Trophoblast cell (in vitro differentiated cells and primary cell): ENCODE data around the gene REN.

Source experiments
- DNase-seq, 2 donors: peaks; one replicate each; pipeline ENCODE4 v3.0.0-alpha.2; 2016
- H2AFZ ChIP-seq: 2 replicates; pipeline ENCODE4 v1.6.1; 2013; ENCODE audit warnings: low read length, moderate library complexity, mild to moderate bottlenecking; ENCODE audit not compliant: insufficient read depth, poor library complexity
- H2AK5ac ChIP-seq: 2 replicates; pipeline ENCODE4 v1.6.1; 2013; ENCODE audit warnings: mild to moderate bottlenecking, low read length
- H2BK120ac ChIP-seq: 2 replicates; pipeline ENCODE4 v1.6.1; 2013; ENCODE audit warnings: low read length, mild to moderate bottlenecking, moderate library complexity; ENCODE audit not compliant: insufficient read depth, poor library complexity
- H2BK12ac ChIP-seq: 2 replicates; pipeline ENCODE4 v1.6.1; 2013; ENCODE audit warnings: mild to moderate bottlenecking, low read length, moderate library complexity
- H2BK5ac ChIP-seq: 2 replicates; pipeline ENCODE4 v1.6.1; 2013; ENCODE audit warnings: low read length, low read depth, moderate library complexity, mild to moderate bottlenecking; ENCODE audit not compliant: poor library complexity
- H3K14ac ChIP-seq: 2 replicates; pipeline ENCODE4 v1.6.1; 2013; ENCODE audit warnings: mild to moderate bottlenecking, low read length
- H3K18ac ChIP-seq: 2 replicates; pipeline ENCODE4 v1.6.1; 2013; ENCODE audit warnings: mild to moderate bottlenecking, low read length
- H3K23ac ChIP-seq: 2 replicates; pipeline ENCODE4 v1.6.1; 2013; ENCODE audit warnings: low read length
- H3K27ac ChIP-seq: 2 replicates; pipeline ENCODE4 v1.5.1; 2013; ENCODE audit warnings: low read depth, mild to moderate bottlenecking, inconsistent platforms, low read length, moderate library complexity
- H3K27me3 ChIP-seq: 2 replicates; pipeline ENCODE4 v1.6.1; 2013; ENCODE audit warnings: inconsistent platforms, mild to moderate bottlenecking, low read length, moderate library complexity; ENCODE audit not compliant: insufficient read depth
- H3K36me3 ChIP-seq, 2 experiments: 1 replicate in 1 of 2; 2 replicates in 1 of 2; pipeline ENCODE4 v1.6.1; 2013; ENCODE audit warnings: low read length in 2 of 2, mild to moderate bottlenecking in 2 of 2, moderate library complexity in 1 of 2; ENCODE audit not compliant: insufficient read depth in 2 of 2, control insufficient read depth in 1 of 2
- H3K4ac ChIP-seq: 2 replicates; pipeline ENCODE4 v1.6.1; 2013; ENCODE audit warnings: low read depth, mild to moderate bottlenecking, low read length, moderate library complexity
- H3K4me1 ChIP-seq, 2 experiments: 1 replicate in 1 of 2; 2 replicates in 1 of 2; pipeline ENCODE4 v1.6.1; 2013; ENCODE audit warnings: low read length in 2 of 2, mild to moderate bottlenecking in 2 of 2, moderate library complexity in 1 of 2; ENCODE audit not compliant: insufficient read depth in 2 of 2, control insufficient read depth in 1 of 2
- H3K4me2 ChIP-seq: 2 replicates; pipeline ENCODE4 v1.6.1; 2013; ENCODE audit warnings: inconsistent platforms, mild to moderate bottlenecking, low read length, moderate library complexity
- H3K4me3 ChIP-seq: 2 replicates; pipeline ENCODE4 v1.5.1; 2013; ENCODE audit warnings: mild to moderate bottlenecking, low read depth, low read length, inconsistent platforms
- H3K79me1 ChIP-seq: one replicate; pipeline ENCODE4 v1.6.1; 2013; ENCODE audit warnings: low read length
- H3K79me2 ChIP-seq: 2 replicates; pipeline ENCODE4 v1.6.1; 2013; ENCODE audit warnings: low read length, mild to moderate bottlenecking; ENCODE audit not compliant: control insufficient read depth, insufficient read depth, poor library complexity
- H3K9ac ChIP-seq: 2 replicates; pipeline ENCODE4 v1.6.1; 2013; ENCODE audit warnings: mild to moderate bottlenecking, low read length
- H3K9me3 ChIP-seq: 2 replicates; pipeline ENCODE4 v1.6.1; 2013; ENCODE audit warnings: low read depth, mild to moderate bottlenecking, control low read depth, inconsistent platforms, low read length; ENCODE audit not compliant: insufficient read depth
- H4K12ac ChIP-seq: 2 replicates; pipeline ENCODE4 v1.6.1; 2013; ENCODE audit warnings: low read depth, mild to moderate bottlenecking, low read length, moderate library complexity
- H4K8ac ChIP-seq: 2 replicates; pipeline ENCODE4 v1.6.1; 2013; ENCODE audit warnings: low read depth, mild to moderate bottlenecking, low read length, moderate library complexity
- H4K91ac ChIP-seq: one replicate; pipeline ENCODE4 v1.6.1; 2013; ENCODE audit warnings: low read depth, mild to moderate bottlenecking, low read length, moderate library complexity
- WGBS: extraction: QIAGEN DNeasy Blood & Tissue Kit; methylation state at CpG from one replicate; pipeline ENCODE4 v1.1.7; 2013; ENCODE audit warnings: missing lambda C conversion rate; ENCODE audit not compliant: insufficient read length, insufficient coverage; ENCODE audit errors: extremely low coverage; 5-methylcytosine and 5-hydroxymethylcytosine counted together

The REN gene

GRCh38 chr1:204194080-204194479, 27.9 kb upstream of the REN start:
- Histone ChIP-seq H4K91ac (no peak overlapping the region), H3K27me3 (peaks cover 5% of the 10 kb centered on the region)
- WGBS = no CpG with 5 or more reads among the region's 2 CpGs

GRCh38 chr1:204192589-204193352, 26.6 kb upstream of the REN start:
- Histone ChIP-seq H3K27ac (no peak overlapping the region), H3K27me3 (peaks cover 5% of the 10 kb centered on the region), H3K79me1 (peaks cover 5% of the 10 kb centered on the region), H2AK5ac (no peak overlapping the region), H3K14ac (no peak overlapping the region), H2AFZ (no peak overlapping the region), H3K4ac (no peak overlapping the region), H3K9ac (no peak overlapping the region), H3K18ac (no peak overlapping the region), H4K12ac (no peak overlapping the region), H3K4me3 (no peak overlapping the region), H4K8ac (no peak overlapping the region), H2BK120ac (no peak overlapping the region), H2BK12ac (no peak overlapping the region), H3K9me3 (peaks cover 5% of the 10 kb centered on the region), H3K4me1 (peaks cover 9 to 12% of the 10 kb centered on the region in 2 experiments), H3K36me3 (no peaks in the 10 kb centered on the region), H3K79me2 (no peaks in the 10 kb centered on the region), H4K91ac (no peak overlapping the region), H3K4me2 (no peak overlapping the region), H2BK5ac (no peak overlapping the region), H3K23ac (no peak overlapping the region)
- no peak for DNase-seq
- no CpG with 5 or more reads among the region's 3 CpGs for WGBS

More at GRCh38 chr1:204194080-204194479, 27.9 kb upstream of the REN start:
- Histone ChIP-seq H3K4me1 (peaks cover 18 to 23% of the 10 kb centered on the region in 2 experiments), H3K79me2 (peaks cover 1% of the 10 kb centered on the region), H2AK5ac (no peak overlapping the region), H3K79me1 (peaks cover 13% of the 10 kb centered on the region), H3K4me3 (no peak overlapping the region), H3K9me3 (peaks cover 5% of the 10 kb centered on the region), H2BK12ac (no peak overlapping the region), H3K4ac (no peak overlapping the region), H3K9ac (no peak overlapping the region), H3K23ac (no peak overlapping the region), H2BK120ac (no peak overlapping the region), H3K4me2 (no peak overlapping the region), H4K12ac (no peak overlapping the region), H3K27ac (no peak overlapping the region), H2BK5ac (no peak overlapping the region), H2AFZ (no peak overlapping the region), H4K8ac (no peak overlapping the region), H3K18ac (no peak overlapping the region), H3K36me3 (no peaks in the 10 kb centered on the region), H3K14ac (no peak overlapping the region)
- no peak for DNase-seq

DNA sequence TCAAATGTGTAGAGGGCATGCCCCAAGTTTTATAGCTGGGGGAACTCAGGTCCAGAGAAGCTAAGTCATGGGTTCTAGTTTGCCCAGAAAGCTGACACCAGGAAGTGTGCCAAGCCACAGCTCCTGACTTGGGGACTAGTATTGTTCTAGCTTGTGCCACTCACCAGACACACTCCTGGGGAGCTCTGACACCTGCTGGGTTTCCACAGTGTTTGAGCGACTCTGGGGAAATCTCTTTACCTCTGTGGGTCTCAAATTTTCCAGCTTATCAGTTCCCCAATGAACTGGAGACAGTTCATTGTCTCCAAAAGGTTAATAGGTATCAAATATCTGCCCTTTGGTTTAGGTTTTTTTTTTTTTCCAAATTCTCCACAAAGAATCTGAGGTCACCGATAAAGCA, 25.9 kb upstream of the REN start:
- no peak overlapping the region for H4K12ac ChIP-seq
- H3K4me2 ChIP-seq = no peak overlapping the region
- no peak overlapping the region for H3K14ac ChIP-seq
- H2BK120ac ChIP-seq = no peak overlapping the region
- H2BK12ac ChIP-seq = no peak overlapping the region
- H3K4ac ChIP-seq = no peak overlapping the region
- H3K27me3 ChIP-seq = peaks cover 5% of the 10 kb centered on the region
- peaks cover 5% of the 10 kb centered on the region for H3K79me1 ChIP-seq
- peaks cover 9 to 12% of the 10 kb centered on the region in 2 experiments for H3K4me1 ChIP-seq
- H3K27ac ChIP-seq = no peak overlapping the region
- no peak overlapping the region for H3K23ac ChIP-seq
- no peak overlapping the region for H3K4me3 ChIP-seq
- no peak overlapping the region for H4K8ac ChIP-seq
- peaks cover 5% of the 10 kb centered on the region for H3K9me3 ChIP-seq
- H3K9ac ChIP-seq = no peak overlapping the region
- no peaks in the 10 kb centered on the region for H3K79me2 ChIP-seq
- H2AK5ac ChIP-seq = no peak overlapping the region
- H3K36me3 ChIP-seq = no peaks in the 10 kb centered on the region
- DNase-seq = no peak
- no peak overlapping the region for H3K18ac ChIP-seq
- no CpG with 5 or more reads among the region's 2 CpGs for WGBS
- no peak overlapping the region for H2BK5ac ChIP-seq
- no peak overlapping the region for H4K91ac ChIP-seq
- no peak overlapping the region for H2AFZ ChIP-seq

- Histone ChIP-seq H4K8ac (no peak overlapping the region), H3K79me1 (no peaks in the 10 kb centered on the region), H3K4me2 (no peak overlapping the region), H2BK120ac (no peak overlapping the region), H3K4ac (no peak overlapping the region), H3K14ac (no peak overlapping the region), H3K9ac (no peak overlapping the region), H2BK5ac (no peak overlapping the region), H2AFZ (no peak overlapping the region), H3K79me2 (no peaks in the 10 kb centered on the region), H2AK5ac (no peak overlapping the region), H3K4me3 (no peak overlapping the region), H3K4me1 (peaks cover 4 to 7% of the 10 kb centered on the region in 2 experiments), H4K91ac (no peak overlapping the region), H3K23ac (no peak overlapping the region), H3K9me3 (peaks cover 5% of the 10 kb centered on the region), H3K18ac (no peak overlapping the region), H2BK12ac (no peak overlapping the region), H3K27ac (no peak overlapping the region), H3K27me3 (peaks cover 5% of the 10 kb centered on the region), H3K36me3 (no peaks in the 10 kb centered on the region), H4K12ac (no peak overlapping the region)
- DNase-seq = no peak
- WGBS = no CpG with 5 or more reads among the region's 7 CpGs
These were observed 25.3 kb upstream of the REN start for GRCh38 chr1:204191456-204191855.
